GM12892 (cell line): ENCODE data around the gene RPS6KA2.

Source experiments
- POLR2A ChIP-seq: IDR thresholded peaks from 2 replicates; pipeline ENCODE4 v1.6.1; 2011; ENCODE audit warnings: low read depth, low read length, control low read depth
- POLR2AphosphoS5 ChIP-seq: IDR thresholded peaks from 2 replicates; pipeline ENCODE4 v1.6.1; 2011; ENCODE audit warnings: low read depth, low read length, control low read depth
- TAF1 ChIP-seq: IDR thresholded peaks from 2 replicates; pipeline ENCODE4 v1.6.1; 2011; ENCODE audit warnings: low read depth, mild to moderate bottlenecking, control low read depth, low read length, borderline replicate concordance

- TF ChIP-seq TAF1 (no peak), POLR2AphosphoS5 (no peak), POLR2A (no peak)
Observed at GRCh38 chr6:166514196-166514595, 112.9 kb downstream of the RPS6KA2 start.
